HG02610 (cell line): ENCODE measurements around the gene KLK3.
A peak's percentile ranks its signal among the peaks of the same experiment; 100 is the strongest.

Source experiments
- ATAC-seq: cut with Tn5 transposase; IDR thresholded peaks from one replicate; pipeline ENCODE4 v1.9.1; 2021; ENCODE audit warnings: mild to moderate bottlenecking, moderate library complexity; ENCODE audit not compliant: unreplicated experiment

Gene KLK3

GRCh38 chr19:50896591-50897190 lies 42.0 kb downstream of the KLK3 start:
- peak; percentile 86 for ATAC-seq

GRCh38 chr19:50897191-50897607 lies 42.5 kb downstream of the KLK3 start:
- peak; percentile 29 for ATAC-seq

- ATAC-seq = no peak
Observed at GRCh38 chr19:50897612-50898011, 42.9 kb downstream of the KLK3 start.

- no peak for ATAC-seq
Observed at GRCh38 chr19:50898018-50898417, 43.3 kb downstream of the KLK3 start.

GRCh38 chr19:50899569-50899968 lies 44.9 kb downstream of the KLK3 start:
- no peak for ATAC-seq

- ATAC-seq = no peak
Observed at GRCh38 chr19:50902640-50903039, 47.9 kb downstream of the KLK3 start.

- no peak for ATAC-seq
Observed at GRCh38 chr19:50906217-50906616, 51.5 kb downstream of the KLK3 start.

GRCh38 chr19:50908336-50908735 lies 53.6 kb downstream of the KLK3 start:
- no peak for ATAC-seq

GRCh38 chr19:50909240-50910070 lies 54.7 kb downstream of the KLK3 start:
- ATAC-seq = no peak
